ENCODE data around the gene ZMYND10. TPM values are rescaled to one million over a fixed set of nuclear protein-coding genes. Genes with fewer than 3 reads are reported as not detected.

Gene ZMYND10
- total and polyA plus RNA-seq, 9 of the 15 experiments (the other 6 are each of a cell fraction or from before 2014, with no cell fraction given) = 0.20 to 2.8 (median 0.70) TPM

DNA sequence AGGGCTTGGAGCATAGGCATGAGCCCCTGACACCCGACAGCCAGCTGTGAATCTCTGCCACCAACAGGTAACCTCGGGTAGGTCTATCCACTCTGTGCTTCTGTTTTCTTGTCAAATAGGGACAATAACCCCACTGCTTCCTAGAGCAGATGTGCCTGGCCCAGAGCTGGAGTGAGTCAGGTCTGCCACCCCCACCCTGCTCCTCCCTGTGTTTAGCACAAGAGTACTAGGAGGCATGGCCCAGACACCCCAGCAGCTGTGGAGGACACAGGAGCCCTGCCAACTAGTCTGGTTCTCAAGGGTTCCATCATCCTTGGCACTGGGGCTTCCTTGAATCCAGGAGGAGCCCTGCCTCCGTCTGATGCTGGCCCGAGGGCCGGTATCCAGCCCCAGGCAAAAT lies 47.5 kb upstream of the ZMYND10 start (continued):
- TF ChIP-seq, protein P1, sequence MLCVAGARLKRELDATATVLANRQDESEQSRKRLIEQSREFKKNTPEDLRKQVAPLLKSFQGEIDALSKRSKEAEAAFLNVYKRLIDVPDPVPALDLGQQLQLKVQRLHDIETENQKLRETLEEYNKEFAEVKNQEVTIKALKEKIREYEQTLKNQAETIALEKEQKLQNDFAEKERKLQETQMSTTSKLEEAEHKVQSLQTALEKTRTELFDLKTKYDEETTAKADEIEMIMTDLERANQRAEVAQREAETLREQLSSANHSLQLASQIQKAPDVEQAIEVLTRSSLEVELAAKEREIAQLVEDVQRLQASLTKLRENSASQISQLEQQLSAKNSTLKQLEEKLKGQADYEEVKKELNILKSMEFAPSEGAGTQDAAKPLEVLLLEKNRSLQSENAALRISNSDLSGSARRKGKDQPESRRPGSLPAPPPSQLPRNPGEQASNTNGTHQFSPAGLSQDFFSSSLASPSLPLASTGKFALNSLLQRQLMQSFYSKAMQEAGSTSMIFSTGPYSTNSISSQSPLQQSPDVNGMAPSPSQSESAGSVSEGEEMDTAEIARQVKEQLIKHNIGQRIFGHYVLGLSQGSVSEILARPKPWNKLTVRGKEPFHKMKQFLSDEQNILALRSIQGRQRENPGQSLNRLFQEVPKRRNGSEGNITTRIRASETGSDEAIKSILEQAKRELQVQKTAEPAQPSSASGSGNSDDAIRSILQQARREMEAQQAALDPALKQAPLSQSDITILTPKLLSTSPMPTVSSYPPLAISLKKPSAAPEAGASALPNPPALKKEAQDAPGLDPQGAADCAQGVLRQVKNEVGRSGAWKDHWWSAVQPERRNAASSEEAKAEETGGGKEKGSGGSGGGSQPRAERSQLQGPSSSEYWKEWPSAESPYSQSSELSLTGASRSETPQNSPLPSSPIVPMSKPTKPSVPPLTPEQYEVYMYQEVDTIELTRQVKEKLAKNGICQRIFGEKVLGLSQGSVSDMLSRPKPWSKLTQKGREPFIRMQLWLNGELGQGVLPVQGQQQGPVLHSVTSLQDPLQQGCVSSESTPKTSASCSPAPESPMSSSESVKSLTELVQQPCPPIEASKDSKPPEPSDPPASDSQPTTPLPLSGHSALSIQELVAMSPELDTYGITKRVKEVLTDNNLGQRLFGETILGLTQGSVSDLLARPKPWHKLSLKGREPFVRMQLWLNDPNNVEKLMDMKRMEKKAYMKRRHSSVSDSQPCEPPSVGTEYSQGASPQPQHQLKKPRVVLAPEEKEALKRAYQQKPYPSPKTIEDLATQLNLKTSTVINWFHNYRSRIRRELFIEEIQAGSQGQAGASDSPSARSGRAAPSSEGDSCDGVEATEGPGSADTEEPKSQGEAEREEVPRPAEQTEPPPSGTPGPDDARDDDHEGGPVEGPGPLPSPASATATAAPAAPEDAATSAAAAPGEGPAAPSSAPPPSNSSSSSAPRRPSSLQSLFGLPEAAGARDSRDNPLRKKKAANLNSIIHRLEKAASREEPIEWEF (CRISPR knock-in tag; IDR thresholded peaks at IDR 0.05) = no peak
- TF ChIP-seq ZNF445 (CRISPR knock-in tag; IDR thresholded peaks at IDR 0.05; ENCODE audit: low read depth) = no peak
- no peak for TF ChIP-seq ZNF274 (IDR thresholded peaks at IDR 0.05; ENCODE audit: borderline replicate concordance, low read depth, low read length)
- TF ChIP-seq HNRNPK (IDR thresholded peaks at IDR 0.05; ENCODE audit: low read depth, low read length, poor library complexity, severe bottlenecking) = no peak
- TF ChIP-seq TRIM28 (IDR thresholded peaks at IDR 0.05) = no peak
- no peak for TF ChIP-seq GATAD2B (IDR thresholded peaks at IDR 0.05; ENCODE audit: borderline replicate concordance)
- TF ChIP-seq CBX8 (IDR thresholded peaks at IDR 0.05; ENCODE audit: borderline replicate concordance, extremely low read depth, low read depth, low read length, poor library complexity, severe bottlenecking) = no peak
- TF ChIP-seq DPF2 (IDR thresholded peaks at IDR 0.05) = no peak

Data from K562 (cell line).